ENCODE measurements around the gene TMC6. TPM values are rescaled to one million over a fixed set of nuclear protein-coding genes. Genes with fewer than 3 reads are reported as not detected.
A peak's percentile ranks its signal among the peaks of the same experiment; 100 is the strongest.
"Not testable (repeated sequence)": the region's sequence is repeated elsewhere in the genome, so short reads cannot be mapped to it uniquely, and the experiment has no call there.

The TMC6 gene
- total RNA-seq = 100 to 1,000 TPM; 347 to 431 TPM

GRCh38 chr17:78128551-78129350 lies at the start of gene TMC6:
TSS of gene TMC6 (minus strand) at chr17:78128755. CDS start at chr17:78126832, 1,923 bp downstream.
- peak within 1 kb of the TSS; percentile 88 for H3K4me3 Mint-ChIP-seq
- DNase-seq (peak; percentile 80), ATAC-seq (peak; percentile 17)
- H3K4me1 Mint-ChIP-seq = peaks cover 48% of the 10 kb centered on the region
- H3K36me3 Mint-ChIP-seq = peaks cover 35% of the 10 kb centered on the region
- H3K9me3 Mint-ChIP-seq (ENCODE audit: low read depth) = no peaks in the 10 kb centered on the region
- H3K27me3 Mint-ChIP-seq = no peaks in the 10 kb centered on the region
- CTCF ChIA-PET = interaction anchor here (0.7 to 17.0 kb wide), 8 partner anchors 7 to 48 kb away, joined by 3 to 257 read pairs (median 8); no protein-coding TSS in a partner anchor
- peak within 1 kb of the TSS; percentile 99 for H3K27ac Mint-ChIP-seq

GRCh38 chr17:78176548-78177025 lies 48.0 kb upstream of the TMC6 start:
- Mint-ChIP-seq H3K4me3 (no peak overlapping the region), H3K27ac (no peak overlapping the region), H3K36me3 (peaks cover 50% of the 10 kb centered on the region), H3K4me1 (peaks cover 69% of the 10 kb centered on the region), H3K27me3 (no peaks in the 10 kb centered on the region), H3K9me3 (ENCODE audit: low read depth) (no peaks in the 10 kb centered on the region)
- DNase-seq = peak; percentile 76
- CTCF ChIA-PET = interaction anchor here (0.6 to 9.7 kb wide), 29 partner anchors 9 to 163 kb away, joined by 3 to 75 read pairs (median 4); partner anchors contain the start of genes AFMID, TK1, TMC6 and TMC8
- ATAC-seq = peak; percentile 87

- H3K4me1 Mint-ChIP-seq = peaks cover 70% of the 10 kb centered on the region
- no peak overlapping the region for H3K4me3 Mint-ChIP-seq
- CTCF ChIA-PET = interaction anchor here (0.9 to 9.7 kb wide), 11 partner anchors 10 to 162 kb away, joined by 3 to 75 read pairs (median 7); partner anchors contain the start of genes TK1 and TMC6
- ATAC-seq (no peak), DNase-seq (no peak)
- H3K36me3 Mint-ChIP-seq = peaks cover 46% of the 10 kb centered on the region
- H3K9me3 Mint-ChIP-seq (ENCODE audit: low read depth) = no peaks in the 10 kb centered on the region
- H3K27ac Mint-ChIP-seq = no peak overlapping the region
- H3K27me3 Mint-ChIP-seq = no peaks in the 10 kb centered on the region
Measured at GRCh38 chr17:78175643-78175981, 47.1 kb upstream of the TMC6 start.

- Mint-ChIP-seq H3K27ac (no peak overlapping the region), H3K9me3 (ENCODE audit: low read depth) (no peaks in the 10 kb centered on the region), H3K27me3 (no peaks in the 10 kb centered on the region), H3K4me3 (no peak overlapping the region), H3K4me1 (peaks cover 67% of the 10 kb centered on the region), H3K36me3 (peaks cover 41% of the 10 kb centered on the region)
- ATAC-seq (no peak), DNase-seq (no peak)
- CTCF ChIA-PET = interaction anchor here (0.9 to 9.7 kb wide), 6 partner anchors 10 to 90 kb away, joined by 4 to 75 read pairs (median 8); partner anchors contain the start of gene TK1
Measured at GRCh38 chr17:78174870-78175642, 46.5 kb upstream of the TMC6 start.

GRCh38 chr17:78174346-78174869 lies 45.9 kb upstream of the TMC6 start:
- no peak for DNase-seq
- Mint-ChIP-seq H3K4me3 (no peak overlapping the region), H3K4me1 (peaks cover 67% of the 10 kb centered on the region), H3K9me3 (ENCODE audit: low read depth) (no peaks in the 10 kb centered on the region), H3K27me3 (no peaks in the 10 kb centered on the region), H3K36me3 (peaks cover 36% of the 10 kb centered on the region), H3K27ac (peak overlapping the region; percentile 84)
- CTCF ChIA-PET = interaction anchor here (1.2 to 9.7 kb wide), 3 partner anchors 37 to 90 kb away, joined by 4 to 75 read pairs (median 6); no protein-coding TSS in a partner anchor
- ATAC-seq = no peak

- peak; percentile 61 for DNase-seq
- CTCF ChIA-PET = interaction anchor here (0.7 to 9.7 kb wide), 4 partner anchors 24 to 60 kb away, joined by 3 to 75 read pairs (median 4); no protein-coding TSS in a partner anchor
- peak; percentile 40 for ATAC-seq
Measured at GRCh38 chr17:78173097-78173715, 44.7 kb upstream of the TMC6 start.

GRCh38 chr17:78172249-78173051 lies 43.9 kb upstream of the TMC6 start:
- CTCF ChIA-PET = interaction anchor here (0.7 to 9.7 kb wide), 5 partner anchors 23 to 60 kb away, joined by 3 to 75 read pairs (median 4); no protein-coding TSS in a partner anchor

More at GRCh38 chr17:78173097-78173715, 44.7 kb upstream of the TMC6 start:
- Mint-ChIP-seq H3K4me1 (peaks cover 64% of the 10 kb centered on the region), H3K36me3 (peaks cover 24% of the 10 kb centered on the region), H3K9me3 (ENCODE audit: low read depth) (no peaks in the 10 kb centered on the region), H3K27ac (peak overlapping the region; percentile 84), H3K27me3 (no peaks in the 10 kb centered on the region), H3K4me3 (no peak overlapping the region)

GRCh38 chr17:78171591-78172248 lies 43.2 kb upstream of the TMC6 start:
- not testable (repeated sequence) for DNase-seq; H3K27me3 Mint-ChIP-seq; ATAC-seq; H3K27ac Mint-ChIP-seq; H3K9me3 Mint-ChIP-seq (ENCODE audit: low read depth); H3K4me3 Mint-ChIP-seq
- CTCF ChIA-PET = interaction anchor here (1.4 to 9.7 kb wide), 4 partner anchors 8 to 59 kb away, joined by 3 to 75 read pairs (median 7); no protein-coding TSS in a partner anchor
- peaks cover 60% of the 10 kb centered on the region for H3K4me1 Mint-ChIP-seq
- peaks cover 24% of the 10 kb centered on the region for H3K36me3 Mint-ChIP-seq

More at GRCh38 chr17:78172249-78173051, 43.9 kb upstream of the TMC6 start:
- DNase-seq = no peak
- Mint-ChIP-seq H3K27ac (peak overlapping the region; percentile 84), H3K27me3 (no peaks in the 10 kb centered on the region), H3K4me1 (peaks cover 64% of the 10 kb centered on the region), H3K36me3 (peaks cover 24% of the 10 kb centered on the region), H3K9me3 (ENCODE audit: low read depth) (no peaks in the 10 kb centered on the region), H3K4me3 (no peak overlapping the region)
- no peak for ATAC-seq

GRCh38 chr17:78170692-78171590 lies 42.4 kb upstream of the TMC6 start:
- Mint-ChIP-seq H3K36me3 (peaks cover 23% of the 10 kb centered on the region), H3K4me1 (peaks cover 54% of the 10 kb centered on the region), H3K4me3 (peak overlapping the region; percentile 23), H3K27ac (peak overlapping the region; percentile 36), H3K9me3 (ENCODE audit: low read depth) (no peaks in the 10 kb centered on the region), H3K27me3 (no peaks in the 10 kb centered on the region)
- CTCF ChIA-PET = interaction anchor here (1.8 to 3.2 kb wide), 2 partner anchors 9 to 58 kb away, joined by 5 to 9 read pairs; no protein-coding TSS in a partner anchor
- DNase-seq (no peak), ATAC-seq (no peak)

GRCh38 chr17:78168903-78169793 lies 40.6 kb upstream of the TMC6 start:
- Mint-ChIP-seq H3K27ac (peak overlapping the region; percentile 57), H3K27me3 (no peaks in the 10 kb centered on the region)
- ATAC-seq = peak; percentile 52

More at GRCh38 chr17:78168903-78169793, 40.6 kb upstream of the TMC6 start:
- Mint-ChIP-seq H3K36me3 (peaks cover 15% of the 10 kb centered on the region), H3K4me1 (peaks cover 44% of the 10 kb centered on the region), H3K9me3 (ENCODE audit: low read depth) (no peaks in the 10 kb centered on the region), H3K4me3 (peak overlapping the region; percentile 55)
- CTCF ChIA-PET = interaction anchor here (0.7 to 3.2 kb wide), 5 partner anchors 11 to 84 kb away, joined by 3 to 9 read pairs (median 3); partner anchors contain the start of gene TMC8
- peak; percentile 63 for DNase-seq

Data from activated CD8-positive, alpha-beta memory T cell treated with anti-CD3 and anti-CD28 coated beads, Interleukin-2, amount 10 ng/mL, durations not matched to agents 7 days and 5 days (primary cell).